Measurements from ENCODE around the gene SRGAP2C.
"Not testable (repeated sequence)": the region's sequence is repeated elsewhere in the genome, so short reads cannot be mapped to it uniquely, and the experiment has no call there.

Gene SRGAP2C

GRCh38 chr1:121186191-121186590 is 1.4 kb downstream of the SRGAP2C start:
- not testable (repeated sequence) for DNase-seq (ENCODE audit: low read depth)

GRCh38 chr1:121187914-121188313 is 3.1 kb downstream of the SRGAP2C start:
- DNase-seq (ENCODE audit: low read depth): not testable (repeated sequence)

- DNase-seq (ENCODE audit: low read depth): not testable (repeated sequence)
Observed at GRCh38 chr1:121192512-121192911, 7.7 kb downstream of the SRGAP2C start.

- not testable (repeated sequence) for DNase-seq (ENCODE audit: low read depth)
Observed at GRCh38 chr1:121197095-121197882, 12.5 kb downstream of the SRGAP2C start.

GRCh38 chr1:121199763-121200162 is 15.0 kb downstream of the SRGAP2C start:
- not testable (repeated sequence) for DNase-seq (ENCODE audit: low read depth)

GRCh38 chr1:121200232-121200631 is 15.5 kb downstream of the SRGAP2C start:
- not testable (repeated sequence) for DNase-seq (ENCODE audit: low read depth)

- not testable (repeated sequence) for DNase-seq (ENCODE audit: low read depth)
Observed at GRCh38 chr1:121200985-121201981, 16.5 kb downstream of the SRGAP2C start.

GRCh38 chr1:121202986-121203385 is 18.2 kb downstream of the SRGAP2C start:
- not testable (repeated sequence) for DNase-seq (ENCODE audit: low read depth)

GRCh38 chr1:121205786-121206711 is 21.3 kb downstream of the SRGAP2C start:
- DNase-seq (ENCODE audit: low read depth): not testable (repeated sequence)

- DNase-seq (ENCODE audit: low read depth): not testable (repeated sequence)
Observed at GRCh38 chr1:121207328-121207727, 22.6 kb downstream of the SRGAP2C start.

GRCh38 chr1:121208375-121208774 is 23.6 kb downstream of the SRGAP2C start:
- DNase-seq (ENCODE audit: low read depth): not testable (repeated sequence)

GRCh38 chr1:121210778-121211177 is 26.0 kb downstream of the SRGAP2C start:
- not testable (repeated sequence) for DNase-seq (ENCODE audit: low read depth)

- DNase-seq (ENCODE audit: low read depth): not testable (repeated sequence)
Observed at GRCh38 chr1:121213491-121213890, 28.7 kb downstream of the SRGAP2C start.

- not testable (repeated sequence) for DNase-seq (ENCODE audit: low read depth)
Observed at GRCh38 chr1:121214544-121215156, 29.9 kb downstream of the SRGAP2C start.

GRCh38 chr1:121215699-121216417 is 31.1 kb downstream of the SRGAP2C start:
- DNase-seq (ENCODE audit: low read depth): not testable (repeated sequence)

- DNase-seq (ENCODE audit: low read depth): not testable (repeated sequence)
Observed at GRCh38 chr1:121216676-121217075, 31.9 kb downstream of the SRGAP2C start.

GRCh38 chr1:121221770-121222169 is 37.0 kb downstream of the SRGAP2C start:
- not testable (repeated sequence) for DNase-seq (ENCODE audit: low read depth)

- DNase-seq (ENCODE audit: low read depth): not testable (repeated sequence)
Observed at GRCh38 chr1:121224714-121225113, 39.9 kb downstream of the SRGAP2C start.

- not testable (repeated sequence) for DNase-seq (ENCODE audit: low read depth)
Observed at GRCh38 chr1:121226295-121226904, 41.6 kb downstream of the SRGAP2C start.

GRCh38 chr1:121226925-121227324 is 42.1 kb downstream of the SRGAP2C start:
- DNase-seq (ENCODE audit: low read depth): not testable (repeated sequence)

All from activated T-cell treated with anti-CD3 and anti-CD28 coated beads for 24 hours (primary cell).